Measurements from ENCODE around the gene TNRC18. TPM values are rescaled to one million over a fixed set of nuclear protein-coding genes. Genes with fewer than 3 reads are reported as not detected.

TNRC18 gene
- polyA plus RNA-seq, 1 of the 3 experiments (the other 2 are of a cell fraction) = 34.4 TPM

DNA sequence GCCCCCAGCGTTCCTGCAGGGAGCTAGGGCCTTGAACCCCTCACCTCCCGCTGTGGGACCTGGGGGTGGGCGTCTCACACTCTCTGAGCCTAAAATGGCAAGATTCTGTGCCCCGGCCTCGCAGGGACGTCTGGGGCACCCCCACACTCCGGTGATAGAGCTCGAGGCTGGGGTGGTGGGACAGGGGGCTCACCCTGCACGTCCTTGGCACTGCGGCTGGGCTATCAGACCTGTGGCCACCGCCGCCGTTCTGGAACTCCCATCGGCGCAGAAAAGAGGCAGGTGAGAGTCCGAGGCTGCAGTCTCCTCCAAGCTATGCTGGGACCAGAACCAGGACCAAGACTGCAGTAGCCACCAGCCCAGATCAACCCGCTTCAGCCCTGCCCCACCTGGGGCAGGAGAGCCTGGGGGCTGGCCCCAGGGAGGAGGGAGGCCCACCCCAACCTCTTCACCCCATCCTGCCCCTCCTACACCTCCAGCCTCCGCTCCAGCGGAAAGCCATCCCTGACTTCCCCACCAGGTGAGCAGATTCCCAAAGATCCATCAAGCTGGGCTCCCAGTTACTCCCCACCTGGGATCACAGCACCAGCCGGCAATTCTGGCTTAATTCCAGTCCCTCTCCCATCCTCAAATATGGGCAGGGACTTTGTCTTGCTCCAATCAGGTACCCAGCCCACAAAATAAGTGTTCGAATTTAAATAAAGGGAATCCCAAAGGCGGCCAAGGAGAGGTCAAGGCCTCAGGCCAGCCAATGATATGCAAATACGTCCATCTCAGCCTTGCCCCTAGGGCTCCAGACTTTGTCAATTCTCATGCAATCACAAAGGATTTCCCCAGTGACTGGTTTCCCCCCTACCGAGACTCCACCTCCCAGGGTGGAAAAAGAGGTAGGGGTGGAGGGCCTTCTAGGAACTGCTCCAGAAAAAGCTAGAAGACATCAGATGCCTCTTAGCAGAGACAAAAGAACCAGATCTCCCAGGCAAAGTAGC, 16.4 kb downstream of the TNRC18 start:
- H4K20me1 ChIP-seq (ENCODE audit: insufficient read depth) = peaks cover 97% of the 10 kb centered on the region
- ChIA-PET POLR2A (interaction anchor here (0.5 to 1.7 kb wide), 2 partner anchors 16 to 25 kb away, joined by 4 read pairs; partner anchors contain the start of gene TNRC18), CTCF (interaction anchor here (0.6 to 2.0 kb wide), 8 partner anchors 10 to 88 kb away, joined by 3 to 6 read pairs (median 4); no protein-coding TSS in a partner anchor)
- peaks cover 100% of the 10 kb centered on the region for H3K79me2 ChIP-seq (ENCODE audit: insufficient read depth)
- H3K4me3 ChIP-seq (ENCODE audit: low read depth in 2 of 2, low read length in 1 of 2) = no peak overlapping the region
- no peaks in the 10 kb centered on the region for H3K27me3 ChIP-seq (ENCODE audit: insufficient read depth)
- no peak for DNase-seq
- no peaks in the 10 kb centered on the region for H3K9me2 ChIP-seq
- H3K4me1 ChIP-seq (ENCODE audit: control insufficient read depth in 1 of 2, insufficient read depth in 2 of 2, low read depth in 1 of 2, low read length in 1 of 2) = no peaks in the 10 kb centered on the region
- no peak overlapping the region for H2AFZ ChIP-seq (ENCODE audit: low read depth)
- no peak overlapping the region for H3K27ac ChIP-seq (ENCODE audit: low read depth in 2 of 2, low read length in 1 of 2)
- H3K36me3 ChIP-seq (replicated peaks in 1 of 2; ENCODE audit: control insufficient read depth in 1 of 2, insufficient read depth in 2 of 2, low read length in 1 of 2) = peaks cover 0 to 70% of the 10 kb centered on the region in 2 experiments
- WGBS (ENCODE audit: low lambda C conversion rate) = 94% methylated on average over 23 of the region's 24 CpGs
- no peak overlapping the region for H3K4me2 ChIP-seq
- H3K9ac ChIP-seq = no peak overlapping the region
- no peak for TF ChIP-seq SIN3A (IDR thresholded peaks at IDR 0.05; ENCODE audit: borderline replicate concordance, low read depth, low read length)
- TF ChIP-seq RCOR1 (IDR thresholded peaks at IDR 0.05; ENCODE audit: low read length) = no peak
- TF ChIP-seq CHD2 (IDR thresholded peaks at IDR 0.05; ENCODE audit: low read length, partially characterized antibody) = no peak
- no peak for TF ChIP-seq NRF1 (IDR thresholded peaks at IDR 0.05; ENCODE audit: low read depth, low read length)
- TF ChIP-seq TCF12 (IDR thresholded peaks at IDR 0.05) = no peak
- TF ChIP-seq JUND (IDR thresholded peaks at IDR 0.05) = no peak
- TF ChIP-seq RFX5 (IDR thresholded peaks at IDR 0.05; ENCODE audit: low read length) = no peak
- no peak for TF ChIP-seq MEF2A (IDR thresholded peaks at IDR 0.05; ENCODE audit: borderline replicate concordance, low read depth)
- TF ChIP-seq EZH2phosphoT487 (IDR thresholded peaks at IDR 0.05; ENCODE audit: borderline replicate concordance, low read depth) = no peak
- TF ChIP-seq POLR2AphosphoS5 (IDR thresholded peaks at IDR 0.05; ENCODE audit: low read depth, low read length) = no peak
- TF ChIP-seq ELF1 (IDR thresholded peaks at IDR 0.05) = no peak
- no peak for TF ChIP-seq FOXJ3 (CRISPR knock-in tag; IDR thresholded peaks at IDR 0.05)
- TF ChIP-seq GATA2 (CRISPR knock-in tag; IDR thresholded peaks at IDR 0.05) = no peak
- TF ChIP-seq SMC3 (IDR thresholded peaks at IDR 0.05; ENCODE audit: low read depth, low read length) = no peak
- TF ChIP-seq FOSL2 (IDR thresholded peaks at IDR 0.05; ENCODE audit: borderline replicate concordance, low read depth) = no peak
- TF ChIP-seq PBX3 (IDR thresholded peaks at IDR 0.05) = no peak
- TF ChIP-seq YY1 (IDR thresholded peaks at IDR 0.05; ENCODE audit: low read depth) = no peak
- H3K9me3 ChIP-seq = no peaks in the 10 kb centered on the region
- peaks cover 7% of the 10 kb centered on the region for H3F3A ChIP-seq (replicated peaks; ENCODE audit: insufficient read depth)

DNA sequence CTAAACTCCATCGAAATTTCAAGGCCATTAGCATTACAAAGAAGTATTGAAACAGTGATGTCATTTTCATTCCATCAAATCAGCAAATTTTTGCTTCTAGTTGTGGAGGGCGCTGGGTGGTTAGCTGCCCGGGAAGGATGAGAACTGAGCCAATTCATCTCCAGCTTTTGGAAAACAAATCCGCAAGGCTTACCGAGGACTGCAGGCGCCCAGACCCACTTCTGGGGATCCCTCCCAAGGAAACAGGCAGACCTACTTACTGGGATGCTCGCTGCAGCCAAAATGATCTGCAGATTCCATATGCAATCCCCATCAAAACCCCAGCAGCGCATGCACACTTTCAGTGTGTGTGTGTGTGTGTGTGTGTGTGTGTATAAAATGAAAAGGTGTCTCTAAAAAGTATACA, 19.2 kb downstream of the TNRC18 start:
- TF ChIP-seq SIN3A (IDR thresholded peaks at IDR 0.05; ENCODE audit: borderline replicate concordance, low read depth, low read length) (no peak), PBX3 (IDR thresholded peaks at IDR 0.05) (no peak), RCOR1 (IDR thresholded peaks at IDR 0.05; ENCODE audit: low read length) (no peak)
- no peak overlapping the region for H3K4me3 ChIP-seq (ENCODE audit: low read depth in 2 of 2, low read length in 1 of 2)
- CTCF ChIA-PET = interaction anchor here (1.0 kb wide), 1 partner anchor 18 kb away, joined by 3 read pairs; no protein-coding TSS in a partner anchor
- no peaks in the 10 kb centered on the region for H3K4me1 ChIP-seq (ENCODE audit: control insufficient read depth in 1 of 2, insufficient read depth in 2 of 2, low read depth in 1 of 2, low read length in 1 of 2)
- no peak overlapping the region for H3K9ac ChIP-seq
- no peaks in the 10 kb centered on the region for H3K9me3 ChIP-seq
- no peaks in the 10 kb centered on the region for H3K27me3 ChIP-seq (ENCODE audit: insufficient read depth)
- H2AFZ ChIP-seq (ENCODE audit: low read depth) = no peak overlapping the region
- no peak overlapping the region for H3K27ac ChIP-seq (ENCODE audit: low read depth in 2 of 2, low read length in 1 of 2)
- H3K9me2 ChIP-seq = no peaks in the 10 kb centered on the region
- H3K4me2 ChIP-seq = no peak overlapping the region
- DNase-seq = no peak
- peaks cover 97% of the 10 kb centered on the region for H4K20me1 ChIP-seq (ENCODE audit: insufficient read depth)
- 91% methylated on average over 8 of the region's 8 CpGs for WGBS (ENCODE audit: low lambda C conversion rate)
- H3K36me3 ChIP-seq (replicated peaks in 1 of 2; ENCODE audit: control insufficient read depth in 1 of 2, insufficient read depth in 2 of 2, low read length in 1 of 2) = peaks cover 0 to 54% of the 10 kb centered on the region in 2 experiments
- H3F3A ChIP-seq (replicated peaks; ENCODE audit: insufficient read depth) = no peaks in the 10 kb centered on the region
- peaks cover 99% of the 10 kb centered on the region for H3K79me2 ChIP-seq (ENCODE audit: insufficient read depth)
- POLR2A ChIA-PET = no interaction called here

Measured in SK-N-SH (cell line).